NOMO-1 treated with DMSO at 0.1 percent for 48 hours (cell line): ENCODE measurements around the gene APOC1.
"Not testable (repeated sequence)": the region's sequence is repeated elsewhere in the genome, so short reads cannot be mapped to it uniquely, and the experiment has no call there.

ENCODE experiments used
- DNase-seq: peaks from one replicate; lab custom pipeline; 2025; ENCODE audit not compliant: unreplicated experiment; lab: John Stamatoyannopoulos, UW

APOC1 gene

GRCh38 chr19:44912854-44913253, 1.6 kb upstream of the APOC1 start:
- DNase-seq: no peak

GRCh38 chr19:44913512-44914432, 636 bp upstream of the APOC1 start:
- DNase-seq: not testable (repeated sequence)

GRCh38 chr19:44924243-44924725, 9.9 kb downstream of the APOC1 start:
- no peak for DNase-seq

GRCh38 chr19:44925114-44925891, 10.9 kb downstream of the APOC1 start:
- DNase-seq: peak; percentile 40

GRCh38 chr19:44926245-44927077, 12.1 kb downstream of the APOC1 start:
- not testable (repeated sequence) for DNase-seq

- DNase-seq: no peak
Observed at GRCh38 chr19:44927746-44928145, 13.3 kb downstream of the APOC1 start.

- DNase-seq: no peak
Observed at GRCh38 chr19:44930088-44930487, 15.7 kb downstream of the APOC1 start.

GRCh38 chr19:44931541-44931940, 17.1 kb downstream of the APOC1 start:
- DNase-seq: no peak

- DNase-seq: peak; percentile 39
Observed at GRCh38 chr19:44939668-44940067, 25.3 kb downstream of the APOC1 start.

- DNase-seq: no peak
Observed at GRCh38 chr19:44942067-44942571, 27.7 kb downstream of the APOC1 start, which contains the start of gene APOC4. APOC4 (plus strand) TSS chr19:44942237; CDS start chr19:44942278, 41 bp downstream.

- peak; percentile 76 for DNase-seq
Observed at GRCh38 chr19:44943801-44944249, 29.4 kb downstream of the APOC1 start.

- peak; percentile 73 for DNase-seq
Observed at GRCh38 chr19:44947041-44947581, 32.7 kb downstream of the APOC1 start.

GRCh38 chr19:44948237-44948636, 33.8 kb downstream of the APOC1 start:
- no peak for DNase-seq

GRCh38 chr19:44948763-44949374, 34.5 kb downstream of the APOC1 start:
- DNase-seq: no peak

GRCh38 chr19:44949550-44949949, 35.1 kb downstream of the APOC1 start:
- no peak for DNase-seq

GRCh38 chr19:44951179-44952159, 37.1 kb downstream of the APOC1 start:
- peak; percentile 43 for DNase-seq

- no peak for DNase-seq
Observed at GRCh38 chr19:44954278-44954648, 39.9 kb downstream of the APOC1 start.

GRCh38 chr19:44954649-44955504, 40.5 kb downstream of the APOC1 start, which contains the start of gene CLPTM1:
CLPTM1 (plus strand) TSS chr19:44955380; CDS start chr19:44955396, 16 bp downstream.
- DNase-seq: peak; percentile 92
